GM18873 (cell line): ENCODE data around the gene HECA.
"Not testable (repeated sequence)": the region's sequence is repeated elsewhere in the genome, so short reads cannot be mapped to it uniquely, and the experiment has no call there.

Source experiments
- ATAC-seq: cut with Tn5 transposase; IDR thresholded peaks from one replicate; pipeline ENCODE4 v1.9.1; 2021; ENCODE audit warnings: mild to moderate bottlenecking, moderate library complexity, moderate number of reproducible peaks; ENCODE audit not compliant: unreplicated experiment, low FRiP score

Gene HECA

DNA sequence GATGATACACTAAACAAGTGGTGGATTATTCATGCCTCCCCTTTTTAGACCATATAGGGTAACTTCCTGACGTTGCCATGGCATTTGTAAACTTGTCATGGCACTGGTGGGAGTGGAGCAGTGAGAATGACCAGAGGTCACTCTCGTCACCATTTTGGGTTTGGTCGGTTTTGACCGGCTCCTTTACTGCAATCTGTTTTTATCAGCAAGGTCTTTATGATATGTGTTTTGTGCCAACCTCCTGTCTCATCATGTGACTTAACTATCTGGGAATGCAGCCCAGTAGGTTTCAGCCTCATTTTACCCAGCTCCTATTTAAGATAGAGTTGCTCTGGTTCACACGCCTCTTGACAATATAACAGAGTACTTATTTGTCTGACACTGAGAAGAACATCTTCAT lies 22.2 kb downstream of the HECA start:
- ATAC-seq, result not testable (repeated sequence)

DNA sequence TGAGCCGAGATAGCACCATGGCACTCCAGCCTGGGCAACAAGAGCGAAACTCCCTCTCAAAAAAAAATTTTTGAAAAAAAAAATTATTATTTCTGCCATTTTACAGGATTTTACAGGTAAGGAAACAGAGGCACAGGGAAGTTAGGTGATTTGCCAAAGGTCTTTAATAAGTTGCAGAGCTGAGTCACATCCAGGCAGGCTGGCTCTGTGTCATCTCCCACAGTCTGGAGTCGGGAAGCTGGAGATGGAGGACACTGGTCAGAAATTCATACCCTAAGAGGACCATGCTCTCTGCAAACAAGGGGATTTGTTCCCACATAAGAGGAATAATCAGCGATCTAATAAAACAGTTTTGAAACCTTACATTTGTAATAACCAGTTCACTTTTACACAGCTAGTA lies 24.1 kb downstream of the HECA start:
- ATAC-seq, result no peak

GRCh38 chr6:139161169-139161568 lies 26.3 kb downstream of the HECA start:
- no peak for ATAC-seq

GRCh38 chr6:139161817-139162284 lies 27.0 kb downstream of the HECA start:
- ATAC-seq, result peak; percentile 99

DNA sequence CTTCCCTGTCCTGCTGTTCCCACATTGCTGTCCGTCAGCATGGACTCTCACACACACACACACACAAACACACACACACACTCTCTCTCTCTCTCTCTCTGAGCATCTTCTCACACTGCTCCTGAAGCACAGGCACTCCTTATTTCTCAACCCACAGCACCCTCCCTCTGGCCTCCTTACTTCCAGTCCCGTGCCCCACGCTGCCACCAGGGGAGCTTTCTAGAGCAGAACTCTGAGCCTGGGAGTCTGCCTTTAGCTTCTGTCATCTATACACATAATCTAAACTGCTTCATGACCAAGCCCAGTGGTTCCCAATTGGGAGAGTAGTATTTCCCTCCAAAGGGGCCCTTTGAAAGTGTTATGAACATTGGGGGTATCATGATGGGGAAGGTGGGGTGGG lies 29.1 kb downstream of the HECA start:
- no peak for ATAC-seq

GRCh38 chr6:139165324-139165723 lies 30.4 kb downstream of the HECA start:
- no peak for ATAC-seq

DNA sequence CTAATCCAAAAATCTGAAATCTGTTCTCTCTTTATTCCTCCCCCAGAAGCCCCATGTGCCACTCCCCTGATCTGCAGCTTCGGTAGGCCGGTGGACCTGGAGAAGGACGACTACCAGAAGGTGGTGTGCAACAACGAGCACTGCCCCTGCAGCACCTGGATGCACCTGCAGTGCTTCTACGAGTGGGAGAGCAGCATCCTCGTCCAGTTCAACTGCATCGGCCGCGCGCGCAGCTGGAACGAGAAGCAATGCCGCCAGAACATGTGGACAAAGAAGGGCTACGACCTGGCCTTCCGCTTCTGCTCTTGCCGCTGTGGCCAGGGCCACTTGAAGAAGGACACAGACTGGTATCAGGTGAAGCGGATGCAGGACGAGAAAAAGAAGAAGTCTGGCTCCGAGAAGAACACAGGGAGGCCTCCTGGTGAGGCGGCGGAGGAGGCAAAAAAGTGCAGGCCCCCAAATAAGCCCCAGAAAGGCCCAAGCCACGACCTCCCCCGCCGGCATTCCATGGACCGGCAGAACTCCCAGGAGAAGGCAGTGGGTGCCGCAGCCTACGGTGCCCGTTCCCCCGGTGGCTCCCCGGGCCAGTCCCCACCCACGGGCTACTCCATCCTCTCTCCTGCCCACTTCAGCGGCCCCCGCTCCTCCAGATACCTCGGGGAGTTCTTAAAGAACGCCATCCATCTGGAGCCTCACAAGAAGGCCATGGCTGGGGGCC lies 31.5 kb downstream of the HECA start:
- ATAC-seq, result no peak

DNA sequence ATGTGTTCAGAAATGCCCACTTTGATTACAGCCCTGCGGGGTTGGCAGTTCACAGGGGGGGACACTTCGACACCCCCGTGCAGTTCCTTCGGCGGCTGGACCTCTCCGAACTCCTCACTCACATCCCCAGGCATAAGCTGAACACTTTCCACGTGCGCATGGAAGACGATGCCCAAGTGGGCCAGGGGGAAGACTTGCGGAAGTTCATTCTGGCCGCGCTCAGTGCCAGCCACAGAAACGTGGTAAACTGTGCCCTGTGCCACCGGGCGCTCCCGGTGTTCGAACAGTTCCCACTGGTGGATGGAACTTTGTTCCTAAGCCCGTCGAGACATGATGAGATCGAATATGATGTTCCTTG lies 32.1 kb downstream of the HECA start:
- no peak for ATAC-seq

DNA sequence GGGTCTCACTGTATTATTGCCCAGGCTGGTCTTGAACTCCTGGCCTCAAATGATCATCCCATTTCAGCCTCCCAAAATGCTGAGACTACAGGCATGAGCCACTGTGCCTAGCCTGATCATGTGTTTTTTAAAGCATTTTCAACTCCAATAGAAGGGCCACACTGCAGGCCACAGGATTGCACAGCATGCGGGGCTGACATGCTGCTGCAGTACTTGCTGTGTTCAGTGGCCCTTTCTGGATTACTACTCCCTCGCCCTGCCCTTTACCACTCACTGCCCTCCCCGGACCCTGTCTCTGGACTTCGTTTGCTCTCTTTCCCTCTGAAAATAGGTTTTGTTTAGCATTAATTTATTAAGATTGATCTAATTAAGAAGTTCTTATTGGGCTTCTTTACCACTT lies 37.3 kb downstream of the HECA start:
- no peak for ATAC-seq

DNA sequence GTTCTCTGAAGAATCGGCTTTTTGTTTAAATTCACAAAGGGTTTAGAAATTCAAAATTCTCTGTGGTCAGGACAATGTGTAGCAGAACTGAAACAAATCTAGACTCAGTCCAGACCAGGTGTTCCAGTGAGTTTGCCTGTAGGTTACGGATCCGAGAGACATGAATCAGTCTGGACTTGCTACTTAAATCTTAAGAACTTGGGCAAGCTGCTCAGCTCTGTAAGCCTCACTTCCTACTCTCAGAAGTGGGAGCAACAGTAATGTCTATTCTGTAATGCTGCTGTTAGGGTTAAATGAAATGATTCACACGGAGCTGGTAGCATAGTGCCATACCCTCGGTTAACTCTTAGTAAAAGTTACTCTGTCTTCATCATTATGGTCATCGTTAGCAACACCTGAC lies 37.7 kb downstream of the HECA start:
- no peak for ATAC-seq

GRCh38 chr6:139173172-139173571 lies 38.3 kb downstream of the HECA start:
- no peak for ATAC-seq

DNA sequence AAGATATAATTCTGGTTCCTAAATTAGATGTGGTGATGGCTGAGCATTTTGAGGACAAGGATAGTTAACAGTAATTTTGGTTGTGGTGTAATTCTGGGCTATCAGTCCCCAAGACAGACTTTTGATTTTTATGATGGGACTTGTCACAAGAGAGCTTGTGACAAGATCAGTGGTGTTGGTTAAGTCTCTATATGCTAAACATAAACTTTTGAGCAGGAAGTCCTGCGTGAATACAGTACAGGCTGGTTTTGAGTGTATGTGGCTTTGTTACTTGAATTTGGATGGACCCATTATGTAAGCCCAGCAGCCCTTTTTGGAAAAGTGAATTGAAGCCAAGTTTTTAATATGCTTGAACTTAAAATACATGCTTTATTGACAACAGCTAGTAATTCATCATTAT lies 38.9 kb downstream of the HECA start:
- no peak for ATAC-seq

DNA sequence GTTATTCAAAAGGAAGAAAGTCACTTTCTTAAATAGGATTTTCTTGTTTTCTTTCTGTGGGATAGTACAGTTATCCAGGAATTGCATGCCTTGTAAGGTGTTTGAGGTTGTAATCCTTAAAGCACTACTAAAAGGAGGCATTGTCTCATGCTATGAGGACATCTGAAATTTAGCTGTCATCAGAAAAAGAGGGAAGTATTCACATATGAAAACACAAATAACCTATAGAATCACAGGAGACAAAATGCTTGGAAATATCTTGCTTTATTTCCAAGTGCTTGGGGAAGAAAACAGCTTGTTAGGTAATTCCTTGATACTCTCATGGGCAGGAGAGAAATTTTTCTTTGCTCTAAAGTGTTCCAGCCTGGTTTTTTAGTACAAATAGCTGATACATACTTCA lies 40.1 kb downstream of the HECA start:
- ATAC-seq, result no peak

DNA sequence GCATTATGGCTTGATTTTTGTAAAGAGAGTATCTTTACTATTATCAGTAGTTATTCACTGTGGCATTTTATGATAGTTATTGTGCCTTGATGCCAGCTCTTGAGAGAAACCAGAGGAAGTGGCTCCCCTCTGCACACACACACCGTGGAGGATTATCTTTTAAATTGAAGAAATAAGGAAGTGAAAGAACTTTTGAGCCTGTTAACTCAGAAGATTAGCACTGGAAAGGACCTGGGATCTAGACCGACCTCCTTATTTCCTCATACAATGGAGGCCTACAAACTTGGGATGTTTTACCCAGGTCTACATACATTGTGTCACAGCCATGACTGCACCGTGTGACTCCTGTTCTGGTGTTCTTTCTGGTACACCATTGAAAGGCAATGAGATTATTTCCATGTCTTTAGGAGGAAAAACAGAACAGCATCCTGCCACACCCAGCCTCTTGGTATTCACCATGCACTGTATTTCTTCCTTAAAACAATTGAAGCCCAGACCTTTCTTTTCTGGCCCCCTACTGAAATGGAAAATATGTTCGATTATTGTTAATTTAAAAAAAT lies 40.6 kb downstream of the HECA start:
- no peak for ATAC-seq

- no peak for ATAC-seq
These were observed 46.4 kb downstream of the HECA start for GRCh38 chr6:139181236-139181635.

DNA sequence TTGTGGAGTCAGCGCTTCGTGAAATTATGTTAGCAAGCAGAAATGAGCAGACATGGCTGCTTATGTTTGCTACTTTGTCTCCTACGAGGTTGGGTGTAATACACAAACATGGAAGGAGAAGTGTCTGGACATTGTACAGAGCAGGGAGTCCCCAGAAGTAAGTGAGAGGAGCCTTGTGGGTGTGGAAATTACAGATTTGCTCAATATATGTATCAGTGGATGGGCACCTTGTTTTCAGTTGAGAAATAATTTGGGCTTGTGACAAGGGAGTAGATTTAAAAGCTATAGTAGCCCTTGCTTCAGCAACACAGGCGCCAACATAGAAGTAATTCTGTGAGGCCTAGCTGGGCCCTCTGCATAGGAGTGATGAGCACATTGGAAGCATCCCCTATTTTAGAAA lies 49.2 kb downstream of the HECA start:
- ATAC-seq, result no peak

- ATAC-seq, result no peak
These were observed 49.6 kb downstream of the HECA start for GRCh38 chr6:139184459-139184858.

- no peak for ATAC-seq
These were observed 51.4 kb downstream of the HECA start for GRCh38 chr6:139186242-139186641.

GRCh38 chr6:139186692-139187091 lies 51.8 kb downstream of the HECA start:
- ATAC-seq, result no peak

GRCh38 chr6:139187489-139187888 lies 52.6 kb downstream of the HECA start:
- no peak for ATAC-seq

DNA sequence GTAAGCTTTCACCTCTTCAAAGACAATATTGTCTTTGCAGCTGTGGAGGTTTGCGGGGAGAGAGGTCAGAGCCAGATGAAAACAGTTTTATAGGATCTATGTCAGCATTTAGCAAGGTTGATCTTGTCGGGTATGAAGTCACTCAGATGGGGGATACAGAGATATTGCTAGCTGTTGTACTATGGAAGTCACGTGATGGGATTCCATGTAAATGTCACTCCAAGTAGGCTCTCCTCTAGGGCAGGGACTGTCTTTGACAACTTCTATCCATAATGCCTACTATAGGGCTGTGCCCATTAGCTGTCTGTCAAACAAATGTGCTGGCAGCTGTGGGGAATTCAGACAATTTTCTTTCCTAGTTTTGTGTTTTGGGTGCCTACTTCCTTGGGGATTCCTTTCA lies 54.8 kb downstream of the HECA start:
- no peak for ATAC-seq

DNA sequence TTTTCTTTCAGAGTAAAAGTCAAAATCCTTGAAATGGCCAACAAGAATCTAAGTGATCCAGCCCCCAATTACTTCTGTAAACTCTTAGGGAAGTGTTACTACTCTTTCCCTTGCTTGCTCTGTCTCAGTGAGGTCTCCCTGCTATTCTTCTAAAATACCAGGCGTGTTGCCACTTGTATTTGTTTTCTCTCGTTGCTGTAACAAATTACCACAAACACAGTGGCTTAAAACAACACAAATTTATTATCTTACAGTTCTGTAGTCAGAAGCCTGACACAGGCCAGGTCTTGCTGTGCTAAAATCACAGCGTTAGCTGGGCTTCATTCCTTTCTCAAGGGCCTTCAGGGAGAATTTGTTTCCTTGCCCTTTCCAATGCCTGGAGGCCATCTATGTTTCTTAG lies 59.9 kb downstream of the HECA start:
- ATAC-seq, result no peak
